ENCODE data around the gene NSRP1.

Gene NSRP1

DNA sequence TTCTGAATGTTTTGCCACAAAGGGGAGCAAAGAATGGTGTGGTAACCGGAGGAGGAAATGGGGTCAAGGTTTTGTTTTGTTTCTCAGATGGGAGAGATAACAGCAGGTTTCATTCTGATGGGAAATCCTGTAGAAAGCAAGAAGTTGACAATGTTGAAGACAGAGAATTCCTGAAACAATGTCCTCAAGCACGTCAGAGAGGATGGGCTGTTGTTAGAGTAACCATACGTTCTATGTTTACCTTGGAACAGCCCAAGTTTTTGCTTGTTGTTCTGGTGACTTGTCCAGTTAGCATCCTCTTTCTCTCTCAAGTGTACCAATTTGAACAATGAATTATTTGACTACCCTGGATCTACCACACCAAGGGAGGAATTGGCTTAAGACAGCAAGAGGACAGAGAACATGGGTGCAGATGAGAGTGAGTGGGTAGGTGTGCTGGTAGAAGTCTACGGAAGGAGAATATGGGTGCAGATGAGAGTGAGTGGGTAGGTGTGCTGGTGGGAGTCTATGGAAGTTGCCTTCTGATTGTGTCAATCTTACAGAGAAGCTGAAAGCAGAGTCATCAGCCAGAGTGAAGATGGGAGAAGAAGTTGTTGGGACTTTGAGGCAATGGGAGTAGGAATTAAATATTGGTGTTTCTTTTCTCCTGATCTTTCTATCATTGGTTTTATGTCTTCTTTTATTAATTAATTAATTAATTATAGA, 14.8 kb upstream of the NSRP1 start:
- DNase-seq (ENCODE audit: low read depth), result no peak
- TF ChIP-seq, protein P1, sequence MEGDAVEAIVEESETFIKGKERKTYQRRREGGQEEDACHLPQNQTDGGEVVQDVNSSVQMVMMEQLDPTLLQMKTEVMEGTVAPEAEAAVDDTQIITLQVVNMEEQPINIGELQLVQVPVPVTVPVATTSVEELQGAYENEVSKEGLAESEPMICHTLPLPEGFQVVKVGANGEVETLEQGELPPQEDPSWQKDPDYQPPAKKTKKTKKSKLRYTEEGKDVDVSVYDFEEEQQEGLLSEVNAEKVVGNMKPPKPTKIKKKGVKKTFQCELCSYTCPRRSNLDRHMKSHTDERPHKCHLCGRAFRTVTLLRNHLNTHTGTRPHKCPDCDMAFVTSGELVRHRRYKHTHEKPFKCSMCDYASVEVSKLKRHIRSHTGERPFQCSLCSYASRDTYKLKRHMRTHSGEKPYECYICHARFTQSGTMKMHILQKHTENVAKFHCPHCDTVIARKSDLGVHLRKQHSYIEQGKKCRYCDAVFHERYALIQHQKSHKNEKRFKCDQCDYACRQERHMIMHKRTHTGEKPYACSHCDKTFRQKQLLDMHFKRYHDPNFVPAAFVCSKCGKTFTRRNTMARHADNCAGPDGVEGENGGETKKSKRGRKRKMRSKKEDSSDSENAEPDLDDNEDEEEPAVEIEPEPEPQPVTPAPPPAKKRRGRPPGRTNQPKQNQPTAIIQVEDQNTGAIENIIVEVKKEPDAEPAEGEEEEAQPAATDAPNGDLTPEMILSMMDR (IDR thresholded peaks at IDR 0.05; ENCODE audit: insufficient read depth, low read depth, low read length, missing control alignments), result no peak
- H3K4me3 ChIP-seq (ENCODE audit: low read depth, low read length), result no peak overlapping the region

DNA sequence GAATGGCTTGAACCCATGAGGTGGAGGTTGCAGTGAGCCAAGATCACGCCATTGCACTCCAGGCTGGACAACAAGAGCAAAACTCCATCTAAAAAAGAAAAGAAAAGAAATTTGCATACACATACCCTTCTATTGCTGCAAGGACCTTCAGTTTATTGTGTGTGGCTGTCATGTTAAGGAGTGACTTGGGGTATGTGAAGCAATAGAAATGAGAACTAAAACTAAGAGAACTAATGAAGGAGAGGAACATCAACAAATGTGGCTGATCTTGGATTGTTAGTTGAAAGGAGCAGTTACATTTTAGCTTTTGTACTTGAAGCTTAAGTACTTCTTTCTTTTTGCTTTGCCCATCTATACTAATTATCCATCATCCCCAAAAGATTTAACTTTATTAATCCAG, 12.7 kb upstream of the NSRP1 start:
- TF ChIP-seq, protein P1 (IDR thresholded peaks at IDR 0.05; ENCODE audit: insufficient read depth, low read depth, low read length, missing control alignments), result no peak
- no peak for DNase-seq (ENCODE audit: low read depth)
- no peak overlapping the region for H3K4me3 ChIP-seq (ENCODE audit: low read depth, low read length)

DNA sequence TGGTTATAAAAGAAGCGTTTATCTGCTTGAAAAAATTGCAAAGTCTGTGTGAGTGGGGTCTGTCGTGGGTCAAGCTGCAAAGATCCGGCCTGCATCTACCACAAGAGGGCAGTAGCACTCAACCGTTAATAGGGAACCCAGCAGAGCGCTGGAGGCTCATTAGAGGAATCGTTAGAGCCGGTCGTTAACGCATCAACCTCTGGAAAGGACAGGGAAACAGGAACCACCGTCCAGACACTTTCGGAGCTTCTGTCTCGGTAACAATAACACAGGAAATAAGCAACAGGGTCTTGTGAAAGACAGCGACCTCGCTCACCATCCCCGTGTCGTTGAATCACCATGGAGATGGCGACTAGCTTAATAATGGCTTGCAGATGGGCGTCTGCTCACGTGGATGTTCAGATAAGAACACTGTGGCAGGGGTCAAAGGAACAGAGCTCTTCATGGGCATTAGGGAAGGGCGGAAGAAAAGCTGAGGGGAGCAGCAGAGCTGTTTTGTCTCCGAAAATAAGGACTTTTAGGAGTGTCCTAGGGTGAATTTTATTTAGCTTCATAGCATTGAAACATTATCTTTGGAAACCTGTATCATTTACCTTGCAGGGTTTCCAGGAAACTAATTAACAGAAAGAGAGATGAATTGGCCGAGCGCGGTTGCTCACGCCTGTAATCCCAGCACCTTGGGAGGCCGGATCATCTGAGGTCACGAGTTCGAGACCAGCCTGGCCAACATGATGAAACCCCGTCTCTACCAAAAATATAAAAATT, 11.9 kb upstream of the NSRP1 start:
- DNase-seq (ENCODE audit: low read depth), result peak; percentile 82
- H3K4me3 ChIP-seq (ENCODE audit: low read depth, low read length), result peak overlapping the region; percentile 44
- TF ChIP-seq, protein P1 (IDR thresholded peaks at IDR 0.05; ENCODE audit: insufficient read depth, low read depth, low read length, missing control alignments), result peak; percentile 87

DNA sequence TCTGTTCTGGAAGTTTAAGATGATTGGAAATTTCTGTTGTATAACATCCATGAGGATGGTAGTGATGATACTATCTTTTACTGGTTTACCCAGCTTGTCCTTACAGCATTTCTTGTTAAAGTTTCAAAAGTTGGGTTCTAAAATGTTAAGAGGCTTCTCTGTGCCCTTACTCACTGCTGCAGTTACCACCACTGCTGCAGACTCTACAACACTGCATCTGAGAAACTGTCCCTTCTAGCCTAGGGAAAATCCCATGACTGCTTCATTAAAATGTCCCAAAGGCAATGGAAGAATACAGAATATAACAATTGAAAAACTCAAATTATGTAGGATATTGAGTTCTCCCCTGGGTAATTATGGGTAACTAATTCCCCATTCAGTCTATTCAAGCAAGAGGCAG, 3.8 kb upstream of the NSRP1 start:
- TF ChIP-seq, protein P1 (IDR thresholded peaks at IDR 0.05; ENCODE audit: insufficient read depth, low read depth, low read length, missing control alignments), result no peak
- no peak for DNase-seq (ENCODE audit: low read depth)
- H3K4me3 ChIP-seq (ENCODE audit: low read depth, low read length), result no peak overlapping the region

DNA sequence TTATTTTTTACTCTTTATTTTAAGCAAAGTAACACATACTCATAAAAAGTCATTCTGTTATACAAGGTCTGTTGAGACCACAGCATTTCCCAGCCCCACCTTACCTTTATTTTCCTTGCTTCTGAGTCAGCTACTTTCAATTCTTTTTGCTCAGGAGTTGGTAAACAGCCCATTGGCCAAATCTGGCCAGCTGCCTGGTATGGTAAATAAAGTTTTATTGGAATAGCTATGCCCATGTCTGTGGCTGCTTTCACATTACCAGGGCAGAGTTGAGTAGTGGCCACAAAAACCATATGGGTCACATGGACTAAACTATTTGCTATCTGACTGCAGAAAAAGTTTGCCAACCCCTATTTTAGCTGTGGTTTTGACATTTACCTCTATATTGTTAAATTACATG, 3.4 kb upstream of the NSRP1 start:
- peak; percentile 72 for DNase-seq (ENCODE audit: low read depth)
- no peak overlapping the region; the same call in 1 of the 2 replicates for H3K4me3 ChIP-seq (ENCODE audit: low read depth, low read length)
- TF ChIP-seq, protein P1 (IDR thresholded peaks at IDR 0.05; ENCODE audit: insufficient read depth, low read depth, low read length, missing control alignments), result no peak

DNA sequence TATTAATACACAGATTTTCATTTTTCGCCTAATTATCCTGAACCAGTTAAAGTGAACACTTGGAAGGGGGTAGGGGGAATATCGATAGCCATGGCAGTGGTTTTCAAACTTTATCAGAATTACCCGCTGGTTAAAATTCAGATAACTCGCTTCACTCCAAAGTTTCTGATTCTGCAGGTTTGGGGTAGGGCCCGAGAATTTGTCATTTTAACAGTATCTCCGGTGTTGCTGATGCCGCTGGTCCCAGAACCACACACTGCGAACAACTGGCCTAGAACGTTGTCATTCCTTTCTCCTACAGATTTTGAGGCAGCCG, 313 bp upstream of the NSRP1 start:
- TF ChIP-seq, protein P1 (IDR thresholded peaks at IDR 0.05; ENCODE audit: insufficient read depth, low read depth, low read length, missing control alignments), result no peak

More for the DNA sequence above, 313 bp upstream of the NSRP1 start:
- no peak for DNase-seq (ENCODE audit: low read depth)
- peak overlapping the region; percentile 68 for H3K4me3 ChIP-seq (ENCODE audit: low read depth, low read length)
